Measurements from ENCODE around the gene TRAPPC2.

TRAPPC2 gene

GRCh38 chrX:13734278-13735172 is at the start of gene TRAPPC2, which contains the start of gene OFD1:
TSS of gene TRAPPC2 (minus strand) at chrX:13734620. CDS start at chrX:13719963, 14,657 bp downstream.
TSS of gene OFD1 (plus strand) at chrX:13734748. CDS start at chrX:13735072, 324 bp downstream.
- peak; percentile 74 to 91 for DNase-seq

- DNase-seq = no peak
These were observed 46.5 kb upstream of the TRAPPC2 start for GRCh38 chrX:13780868-13781427.

GRCh38 chrX:13778916-13779315 is 44.5 kb upstream of the TRAPPC2 start:
- DNase-seq = no peak

GRCh38 chrX:13776387-13776786 is 42.0 kb upstream of the TRAPPC2 start:
- DNase-seq = no peak

GRCh38 chrX:13775837-13776236 is 41.4 kb upstream of the TRAPPC2 start:
- no peak for DNase-seq

- no peak for DNase-seq
These were observed 40.3 kb upstream of the TRAPPC2 start for GRCh38 chrX:13774696-13775095.

GRCh38 chrX:13770013-13770535 is 35.7 kb upstream of the TRAPPC2 start:
- DNase-seq = no peak

GRCh38 chrX:13768939-13769338 is 34.5 kb upstream of the TRAPPC2 start:
- no peak for DNase-seq

- no peak for DNase-seq
These were observed 30.3 kb upstream of the TRAPPC2 start for GRCh38 chrX:13764765-13765164.

- no peak for DNase-seq
These were observed 29.9 kb upstream of the TRAPPC2 start for GRCh38 chrX:13764281-13764680.

GRCh38 chrX:13763489-13763888 is 29.1 kb upstream of the TRAPPC2 start:
- DNase-seq = no peak

- no peak for DNase-seq
These were observed 27.4 kb upstream of the TRAPPC2 start for GRCh38 chrX:13761606-13762414.

GRCh38 chrX:13760426-13760825 is 26.0 kb upstream of the TRAPPC2 start:
- no peak for DNase-seq

- DNase-seq = no peak
These were observed 24.8 kb upstream of the TRAPPC2 start for GRCh38 chrX:13759152-13759718.

- no peak for DNase-seq
These were observed 22.0 kb upstream of the TRAPPC2 start for GRCh38 chrX:13756381-13756780.

GRCh38 chrX:13755254-13755653 is 20.8 kb upstream of the TRAPPC2 start:
- no peak for DNase-seq

GRCh38 chrX:13754765-13755164 is 20.3 kb upstream of the TRAPPC2 start:
- no peak for DNase-seq

GRCh38 chrX:13752646-13753045 is 18.2 kb upstream of the TRAPPC2 start:
- DNase-seq = no peak

- DNase-seq = no peak
These were observed 17.7 kb upstream of the TRAPPC2 start for GRCh38 chrX:13752141-13752540.

GRCh38 chrX:13750812-13751211 is 16.4 kb upstream of the TRAPPC2 start:
- no peak for DNase-seq

GRCh38 chrX:13750204-13750603 is 15.8 kb upstream of the TRAPPC2 start:
- DNase-seq = no peak

- no peak for DNase-seq
These were observed 14.1 kb upstream of the TRAPPC2 start for GRCh38 chrX:13748486-13748885.

GRCh38 chrX:13747836-13748235 is 13.4 kb upstream of the TRAPPC2 start:
- no peak for DNase-seq
